ENCODE data around the gene ZNF653.

The ZNF653 gene

GRCh38 chr19:11483366-11484111 lies 22.1 kb downstream of the ZNF653 start:
- TF ChIP-seq CTCF (IDR thresholded peaks at IDR 0.05): no peak

- peak; percentile 95 for TF ChIP-seq CTCF (IDR thresholded peaks at IDR 0.05)
Measured at GRCh38 chr19:11482384-11483050, 23.1 kb downstream of the ZNF653 start.

- TF ChIP-seq CTCF (IDR thresholded peaks at IDR 0.05): no peak
Measured at GRCh38 chr19:11481534-11482383, 23.9 kb downstream of the ZNF653 start.

- TF ChIP-seq CTCF (IDR thresholded peaks at IDR 0.05): no peak
Measured at GRCh38 chr19:11480715-11481533, 24.7 kb downstream of the ZNF653 start, which contains the start of gene ELAVL3. ELAVL3 (minus strand) TSS chr19:11481046; CDS start chr19:11480608, 438 bp downstream.

GRCh38 chr19:11479898-11480714 lies 25.5 kb downstream of the ZNF653 start:
- TF ChIP-seq CTCF (IDR thresholded peaks at IDR 0.05): no peak

GRCh38 chr19:11479090-11479897 lies 26.3 kb downstream of the ZNF653 start:
- TF ChIP-seq CTCF (IDR thresholded peaks at IDR 0.05): no peak

Data from LNCAP (cell line).